Stimulated activated effector memory CD8-positive, alpha-beta T cell treated with anti-CD3 and anti-CD28 coated beads, Interleukin-12 subunit alpha, Interleukin-12 subunit beta, amount 100 ng/mL, for 72 hours (primary cell): ENCODE measurements around the gene DMD.

Experiments
- ATAC-seq: fragments of 150-1000 bp; cut with Tn5 transposase; 2 replicates; pipeline ENCODE4 v1.10.0; 2021
- DNase-seq, 2 donors: peaks; one replicate each; pipeline ENCODE4 v3.0.0; 2021 to 2022; ENCODE audit warnings: low spot score in 2 of 2
- H3K27ac Mint-ChIP-seq: one replicate; pipeline ENCODE4 v1.8.0; 2022; ENCODE audit warnings: mild to moderate bottlenecking, mixed read lengths
- H3K36me3 Mint-ChIP-seq: one replicate; pipeline ENCODE4 v1.8.0; 2022; ENCODE audit warnings: mild to moderate bottlenecking, mixed read lengths
- H3K4me1 Mint-ChIP-seq: one replicate; pipeline ENCODE4 v1.8.0; 2022; ENCODE audit warnings: mixed read lengths
- H3K4me3 Mint-ChIP-seq: one replicate; pipeline ENCODE4 v1.8.0; 2022; ENCODE audit warnings: mild to moderate bottlenecking, mixed read lengths
- H3K9me3 Mint-ChIP-seq: one replicate; pipeline ENCODE4 v1.8.0; 2022; ENCODE audit warnings: mixed read lengths

The DMD gene

DNA sequence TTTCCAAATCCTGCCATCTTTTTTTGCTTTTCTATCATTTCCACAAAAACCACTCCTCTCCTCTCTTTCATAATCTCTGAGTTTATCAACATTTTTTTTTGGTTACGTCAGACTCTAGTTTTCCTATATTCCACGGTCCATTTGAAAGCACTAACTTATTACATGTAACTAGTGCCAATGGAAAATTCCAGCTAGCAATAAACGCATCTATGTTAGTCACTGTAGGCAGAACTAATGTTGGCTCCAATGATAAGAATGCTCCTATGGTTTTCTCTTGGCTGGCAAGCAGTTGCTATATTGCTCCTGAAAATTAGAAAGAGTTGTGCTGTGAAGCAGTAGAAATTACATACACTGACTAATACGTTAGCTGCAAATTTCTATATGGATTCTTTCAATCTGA lies 1504.9 kb downstream of the DMD start:
- H3K4me3 Mint-ChIP-seq = no peak overlapping the region
- H3K4me1 Mint-ChIP-seq = no peaks in the 10 kb centered on the region
- DNase-seq (no peak), ATAC-seq (no peak)
- no peaks in the 10 kb centered on the region for H3K36me3 Mint-ChIP-seq
- peaks cover 8% of the 10 kb centered on the region for H3K9me3 Mint-ChIP-seq
- no peak overlapping the region for H3K27ac Mint-ChIP-seq

DNA sequence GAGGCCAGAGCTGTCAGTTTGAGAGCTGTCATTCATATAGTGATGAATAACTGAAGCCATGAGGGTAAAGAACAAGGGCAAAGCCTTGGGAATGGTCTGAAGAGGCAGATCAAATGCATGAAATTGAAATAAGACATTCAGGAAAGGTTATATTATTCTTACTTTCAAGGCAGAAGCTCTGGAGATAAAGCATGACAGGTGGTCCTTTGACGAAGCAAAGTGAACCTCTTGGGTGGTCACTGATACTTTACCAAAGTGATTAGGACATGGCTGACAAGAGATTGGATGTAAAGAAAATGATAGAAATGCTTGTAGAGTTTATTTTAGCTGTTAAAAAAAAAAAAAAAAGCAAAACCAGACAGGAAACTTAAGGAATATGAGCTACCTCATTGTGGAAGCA lies 1505.5 kb downstream of the DMD start:
- H3K4me3 Mint-ChIP-seq = no peak overlapping the region
- no peaks in the 10 kb centered on the region for H3K4me1 Mint-ChIP-seq
- H3K36me3 Mint-ChIP-seq = no peaks in the 10 kb centered on the region
- peaks cover 10% of the 10 kb centered on the region for H3K9me3 Mint-ChIP-seq
- H3K27ac Mint-ChIP-seq = no peak overlapping the region
- ATAC-seq = no peak
- DNase-seq = no peak

DNA sequence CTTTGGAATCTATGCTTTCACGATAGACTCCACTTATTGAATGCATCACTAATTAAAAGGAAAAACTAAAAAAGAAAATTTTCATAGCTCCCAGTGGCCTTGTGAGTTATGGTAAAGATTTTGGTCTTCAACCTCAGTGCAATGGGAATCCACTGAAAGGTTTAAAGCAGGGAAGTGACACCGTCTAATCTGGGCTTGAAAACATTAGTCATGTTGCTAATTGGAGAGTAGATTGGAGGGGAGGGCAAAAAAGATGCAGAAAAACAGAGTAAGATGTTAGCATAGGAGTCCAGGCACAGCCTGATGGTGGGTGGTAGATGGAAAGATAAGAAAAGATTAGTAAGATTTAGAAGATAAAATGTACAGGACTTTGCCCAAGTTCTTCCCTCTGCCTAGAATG lies 1506.4 kb downstream of the DMD start:
- Mint-ChIP-seq H3K36me3 (no peaks in the 10 kb centered on the region), H3K4me3 (no peak overlapping the region), H3K27ac (no peak overlapping the region), H3K9me3 (peaks cover 10% of the 10 kb centered on the region), H3K4me1 (no peaks in the 10 kb centered on the region)
- DNase-seq (no peak), ATAC-seq (no peak)

DNA sequence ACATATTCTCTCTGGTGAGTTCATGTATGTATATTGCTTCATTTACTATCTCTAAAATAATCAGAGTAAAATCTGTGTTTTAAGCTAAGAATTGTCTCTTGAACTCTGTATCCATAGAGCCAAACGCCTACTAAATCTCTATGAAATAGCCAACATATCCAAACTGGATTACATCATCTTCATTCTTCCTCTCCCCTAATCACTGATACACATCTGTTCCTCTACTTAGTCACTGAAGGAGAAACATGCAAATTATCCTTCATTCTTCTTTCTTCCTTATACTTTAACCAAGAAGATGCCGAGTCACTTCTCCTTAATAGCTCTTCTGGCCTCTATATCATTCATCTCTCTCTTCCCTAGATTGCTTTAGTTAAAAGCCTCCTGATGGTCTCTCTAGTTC lies 1509.1 kb downstream of the DMD start:
- DNase-seq = no peak
- Mint-ChIP-seq H3K4me3 (no peak overlapping the region), H3K27ac (no peak overlapping the region), H3K4me1 (no peaks in the 10 kb centered on the region), H3K9me3 (peaks cover 10% of the 10 kb centered on the region), H3K36me3 (no peaks in the 10 kb centered on the region)
- ATAC-seq = no peak

DNA sequence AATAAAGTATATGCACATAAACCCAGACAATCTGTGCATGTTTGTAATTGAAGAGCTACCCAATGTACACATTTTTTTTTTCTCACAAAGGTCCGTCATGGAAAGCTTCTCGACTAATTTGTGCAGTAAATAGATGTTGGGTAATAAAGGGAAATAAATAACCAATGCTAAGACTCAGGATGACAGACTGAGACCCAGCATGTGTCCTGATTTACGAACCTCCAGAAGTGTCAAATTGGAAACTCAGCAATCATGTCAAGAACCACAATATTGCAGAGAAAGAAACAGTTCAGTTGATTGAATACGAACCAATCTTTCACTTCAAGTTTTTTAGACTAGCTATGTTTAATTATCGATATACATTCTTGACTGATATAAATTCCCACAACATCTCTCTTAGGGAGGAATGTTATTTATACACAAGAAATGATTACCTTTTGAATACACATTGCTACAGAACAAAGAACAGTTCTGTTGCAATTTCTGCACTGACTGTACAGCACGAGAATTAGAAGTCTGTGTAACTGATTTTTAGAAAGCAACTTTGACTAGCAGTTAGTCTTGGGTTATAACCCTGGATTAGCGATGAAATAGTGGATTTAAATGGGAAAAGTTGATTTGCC lies 1513.9 kb downstream of the DMD start:
- no peak overlapping the region for H3K4me3 Mint-ChIP-seq
- DNase-seq (no peak), ATAC-seq (no peak)
- no peaks in the 10 kb centered on the region for H3K36me3 Mint-ChIP-seq
- H3K27ac Mint-ChIP-seq = no peak overlapping the region
- H3K9me3 Mint-ChIP-seq = peaks cover 7% of the 10 kb centered on the region
- H3K4me1 Mint-ChIP-seq = no peaks in the 10 kb centered on the region

DNA sequence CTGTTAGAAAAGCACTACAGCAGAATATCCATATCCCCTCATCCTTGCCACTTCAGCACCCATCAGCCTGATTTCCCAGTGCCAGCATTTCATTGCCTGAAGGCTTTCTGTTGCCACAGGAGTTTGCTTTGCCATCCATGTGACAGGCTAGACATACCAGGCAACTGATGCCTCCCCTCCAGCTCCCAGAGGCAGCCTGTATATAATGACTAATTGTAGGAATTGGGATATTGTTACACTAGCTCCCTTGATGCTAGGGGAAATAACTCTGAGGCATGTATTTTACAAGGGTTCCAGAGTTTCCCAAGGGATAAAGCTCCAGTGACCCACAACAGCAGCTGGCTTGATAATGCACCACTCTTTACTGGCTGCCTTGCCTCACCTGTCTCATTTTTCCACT lies 1531.5 kb downstream of the DMD start:
- Mint-ChIP-seq H3K36me3 (no peaks in the 10 kb centered on the region), H3K4me3 (no peak overlapping the region), H3K27ac (no peak overlapping the region), H3K4me1 (no peaks in the 10 kb centered on the region), H3K9me3 (peaks cover 3% of the 10 kb centered on the region)
- DNase-seq = no peak
- ATAC-seq = no peak

DNA sequence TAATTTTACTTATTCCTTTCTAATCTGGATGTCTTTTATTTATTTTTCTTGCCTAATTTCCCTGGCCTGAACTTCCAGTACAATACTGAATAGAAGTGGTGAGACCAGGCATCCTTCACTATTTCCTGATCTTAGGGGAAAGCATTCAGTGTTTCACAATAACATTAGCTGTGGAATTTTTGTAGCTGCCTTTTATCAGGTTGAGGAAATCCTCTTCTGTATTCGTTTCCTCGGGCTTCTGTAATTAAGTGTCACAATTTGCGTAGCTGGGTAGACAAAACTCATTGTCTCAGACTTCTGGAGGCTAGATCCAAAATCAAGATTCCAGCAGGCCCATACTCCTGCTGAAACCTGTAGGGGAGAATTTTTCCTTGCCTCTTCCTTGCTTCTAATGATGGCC lies 1541.1 kb downstream of the DMD start:
- H3K4me1 Mint-ChIP-seq = no peaks in the 10 kb centered on the region
- no peak overlapping the region for H3K4me3 Mint-ChIP-seq
- no peaks in the 10 kb centered on the region for H3K36me3 Mint-ChIP-seq
- no peak for DNase-seq
- H3K27ac Mint-ChIP-seq = no peak overlapping the region
- ATAC-seq = no peak
- peaks cover 2% of the 10 kb centered on the region for H3K9me3 Mint-ChIP-seq

DNA sequence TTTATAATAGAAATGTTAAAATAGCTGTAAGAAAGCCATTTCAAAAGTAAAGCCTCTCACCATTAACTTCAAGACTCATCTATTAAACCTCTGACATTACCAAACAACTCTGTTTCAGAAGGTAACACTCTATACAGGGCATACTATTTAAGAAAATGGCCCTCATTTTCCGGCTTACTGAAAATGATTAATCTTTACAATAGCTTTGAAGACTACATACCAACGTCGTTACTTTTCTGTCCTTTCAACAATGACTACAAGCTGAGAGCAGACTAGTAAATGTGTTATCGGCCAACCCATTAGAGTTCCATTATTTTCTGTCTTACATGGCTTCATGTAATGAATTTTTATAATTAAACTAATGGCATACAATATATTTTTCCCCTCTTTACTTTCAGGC lies 1545.9 kb downstream of the DMD start:
- Mint-ChIP-seq H3K9me3 (peaks cover 8% of the 10 kb centered on the region), H3K36me3 (no peaks in the 10 kb centered on the region), H3K4me3 (no peak overlapping the region), H3K27ac (no peak overlapping the region), H3K4me1 (no peaks in the 10 kb centered on the region)
- ATAC-seq (no peak), DNase-seq (no peak)

DNA sequence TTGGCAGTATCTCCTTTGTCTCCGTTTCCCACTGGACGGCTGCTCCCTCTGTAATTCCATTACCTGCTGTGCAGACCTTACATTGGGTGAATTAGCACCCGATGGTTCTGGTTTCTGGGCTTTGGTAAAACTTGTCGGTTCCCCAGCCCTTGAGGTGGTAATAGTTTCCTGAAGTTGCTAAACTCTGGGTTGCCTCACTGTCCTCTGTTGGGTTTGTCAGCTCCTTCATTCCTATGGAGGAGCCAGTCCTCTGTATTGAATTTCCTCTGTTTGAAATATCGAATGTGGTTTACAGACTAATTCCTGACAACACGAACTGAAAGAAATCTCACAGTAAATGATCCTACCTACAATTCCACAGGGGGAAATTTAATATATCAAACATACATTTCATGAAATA lies 1548.2 kb downstream of the DMD start:
- DNase-seq (no peak), ATAC-seq (no peak)
- Mint-ChIP-seq H3K27ac (no peak overlapping the region), H3K9me3 (peaks cover 6% of the 10 kb centered on the region), H3K4me1 (no peaks in the 10 kb centered on the region), H3K4me3 (no peak overlapping the region), H3K36me3 (no peaks in the 10 kb centered on the region)

DNA sequence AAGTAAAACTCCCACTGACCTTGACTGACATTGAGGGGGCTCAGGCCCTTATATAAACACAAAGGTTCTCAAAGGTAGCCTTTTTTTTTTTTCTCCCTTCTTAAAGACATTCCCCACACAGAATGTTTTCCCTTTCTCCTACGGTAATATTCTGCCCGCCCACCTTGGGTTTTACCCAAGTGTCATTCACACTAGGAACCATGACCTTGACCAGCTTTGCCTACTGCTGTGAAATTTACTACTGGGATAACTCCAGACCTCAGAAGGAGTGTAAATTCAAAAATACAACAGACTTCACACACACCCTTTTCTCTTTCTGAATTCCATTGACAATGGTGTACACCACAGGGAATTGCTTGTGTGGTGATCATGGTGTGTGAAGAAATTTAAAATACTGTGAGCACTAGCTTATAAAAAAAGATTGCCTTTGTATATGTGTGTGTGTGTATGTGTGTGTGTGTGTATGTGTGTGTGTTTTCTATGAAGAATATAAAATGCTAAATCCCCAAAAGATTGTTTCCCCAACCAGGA lies 1550.0 kb downstream of the DMD start:
- ATAC-seq (no peak), DNase-seq (no peak)
- Mint-ChIP-seq H3K4me3 (no peak overlapping the region), H3K36me3 (no peaks in the 10 kb centered on the region), H3K9me3 (peaks cover 6% of the 10 kb centered on the region), H3K4me1 (no peaks in the 10 kb centered on the region), H3K27ac (no peak overlapping the region)

DNA sequence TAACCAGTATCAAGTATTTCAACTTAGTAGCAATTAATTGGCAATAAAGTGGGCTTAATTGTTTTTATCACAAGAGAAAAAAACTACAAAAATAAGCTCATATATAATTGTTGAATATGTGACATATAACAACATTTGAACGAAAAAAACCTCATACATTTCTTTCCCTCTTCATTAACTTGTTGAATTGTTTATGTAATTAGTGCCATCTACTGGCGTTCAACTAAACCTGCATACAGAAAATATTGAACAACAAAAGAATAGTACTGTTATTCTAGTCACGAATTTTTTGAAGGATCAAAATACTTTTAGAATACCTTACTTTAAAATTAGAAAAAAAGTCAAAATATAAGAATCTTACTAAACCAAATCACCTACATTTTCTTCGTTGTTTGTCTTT lies 1553.0 kb downstream of the DMD start:
- no peaks in the 10 kb centered on the region for H3K36me3 Mint-ChIP-seq
- no peak for ATAC-seq
- no peak overlapping the region for H3K27ac Mint-ChIP-seq
- H3K4me3 Mint-ChIP-seq = no peak overlapping the region
- no peaks in the 10 kb centered on the region for H3K9me3 Mint-ChIP-seq
- H3K4me1 Mint-ChIP-seq = no peaks in the 10 kb centered on the region
- DNase-seq = no peak

DNA sequence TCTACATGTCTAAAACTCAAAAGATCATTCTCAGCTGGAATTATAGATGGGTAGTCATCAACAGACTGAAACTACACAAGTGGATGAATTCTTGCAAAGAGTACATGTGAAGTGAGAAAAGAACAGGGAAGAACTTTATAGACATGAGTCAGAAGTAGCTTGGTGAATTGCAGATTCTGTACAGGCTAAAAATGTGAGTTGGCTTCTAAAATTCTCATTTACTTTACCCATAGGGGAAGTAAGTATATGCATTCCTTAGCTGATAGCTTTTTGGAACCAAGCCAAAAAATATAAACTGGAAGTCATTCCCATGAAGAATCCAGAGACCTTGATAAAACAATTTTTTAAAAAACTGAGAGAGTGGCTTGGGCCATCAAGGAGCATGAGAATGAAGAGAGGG lies 1555.3 kb downstream of the DMD start:
- no peaks in the 10 kb centered on the region for H3K36me3 Mint-ChIP-seq
- no peak for ATAC-seq
- H3K27ac Mint-ChIP-seq = no peak overlapping the region
- no peak overlapping the region for H3K4me3 Mint-ChIP-seq
- no peaks in the 10 kb centered on the region for H3K4me1 Mint-ChIP-seq
- peaks cover 6% of the 10 kb centered on the region for H3K9me3 Mint-ChIP-seq
- no peak for DNase-seq

DNA sequence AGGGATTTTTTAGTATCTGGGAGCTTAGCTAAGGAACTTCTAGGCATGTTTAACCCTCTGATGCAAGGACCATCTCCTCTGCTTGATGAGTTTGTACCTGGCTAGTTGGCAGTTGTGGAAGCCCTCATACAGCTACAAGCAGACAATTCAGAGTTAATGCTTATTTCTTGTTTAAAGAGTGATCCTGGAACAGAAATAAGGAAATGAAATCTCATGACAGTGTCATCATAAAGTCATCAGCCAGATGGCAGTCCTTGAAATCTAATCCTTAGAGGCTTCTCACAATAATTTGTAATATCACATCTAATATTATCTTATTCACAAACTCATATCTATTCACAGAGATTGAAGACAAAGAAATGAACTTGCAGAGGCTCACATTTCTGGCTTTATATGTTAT lies 1557.9 kb downstream of the DMD start:
- ATAC-seq (no peak), DNase-seq (no peak)
- H3K9me3 Mint-ChIP-seq = peaks cover 6% of the 10 kb centered on the region
- H3K36me3 Mint-ChIP-seq = no peaks in the 10 kb centered on the region
- H3K4me3 Mint-ChIP-seq = no peak overlapping the region
- H3K27ac Mint-ChIP-seq = no peak overlapping the region
- H3K4me1 Mint-ChIP-seq = no peaks in the 10 kb centered on the region

DNA sequence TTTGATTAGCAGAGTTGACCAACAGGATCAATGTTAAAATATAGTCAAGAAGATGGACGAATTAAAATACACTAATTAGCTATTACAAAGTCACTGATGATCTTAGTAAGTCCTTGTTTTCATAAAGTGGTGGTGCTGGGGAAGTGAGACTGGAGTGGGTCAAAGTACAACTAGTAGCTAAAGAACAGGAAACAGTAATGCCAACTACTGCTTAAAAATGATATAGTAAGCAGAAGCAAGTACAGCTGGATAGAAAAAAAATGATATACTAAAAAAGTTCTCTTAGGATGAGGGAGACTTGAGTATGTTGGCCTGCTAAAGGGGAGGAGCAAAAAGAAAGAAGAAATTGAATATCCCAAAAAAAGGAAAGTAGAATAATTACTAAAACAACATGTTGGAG lies 1558.7 kb downstream of the DMD start:
- Mint-ChIP-seq H3K4me1 (no peaks in the 10 kb centered on the region), H3K4me3 (no peak overlapping the region), H3K27ac (no peak overlapping the region), H3K36me3 (no peaks in the 10 kb centered on the region), H3K9me3 (peaks cover 6% of the 10 kb centered on the region)
- DNase-seq (no peak), ATAC-seq (no peak)

DNA sequence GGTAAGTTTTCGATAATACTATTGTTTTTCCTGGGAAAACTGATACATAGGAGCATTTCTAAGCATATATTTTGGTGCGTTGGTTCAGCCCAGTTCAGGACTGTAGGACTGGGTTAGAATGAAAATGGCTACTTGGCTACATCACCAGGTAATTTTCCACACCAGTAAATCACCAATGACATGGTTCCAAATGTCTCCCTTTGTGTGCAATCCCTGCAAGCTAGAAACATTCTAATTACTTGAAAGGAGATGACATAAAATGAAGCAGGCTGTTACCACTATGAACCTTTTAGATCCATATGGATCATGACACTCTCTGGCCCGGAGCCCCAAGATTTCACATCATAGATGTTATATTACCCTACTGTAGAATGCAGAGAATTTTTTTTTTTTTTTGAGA lies 1562.1 kb downstream of the DMD start:
- Mint-ChIP-seq H3K4me3 (no peak overlapping the region), H3K9me3 (peaks cover 6% of the 10 kb centered on the region), H3K4me1 (no peaks in the 10 kb centered on the region), H3K36me3 (no peaks in the 10 kb centered on the region), H3K27ac (no peak overlapping the region)
- ATAC-seq (no peak), DNase-seq (no peak)

DNA sequence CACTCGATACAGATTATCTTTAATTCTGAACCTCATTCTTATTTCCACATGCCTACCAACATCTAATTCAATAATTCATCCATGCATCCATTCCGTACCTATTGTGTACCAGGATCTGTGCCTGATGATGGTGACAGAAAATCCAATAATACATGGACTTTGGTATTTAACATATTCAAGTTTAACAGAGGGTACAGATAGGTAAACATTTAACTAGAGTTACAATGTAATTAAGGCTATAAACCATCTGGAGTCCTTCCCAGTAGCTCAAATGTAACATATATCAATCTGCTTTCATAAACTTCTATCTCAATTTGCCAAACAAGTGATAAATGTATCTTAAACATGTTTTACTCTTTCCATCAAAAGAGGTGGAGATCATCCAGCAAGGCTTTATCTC lies 1578.0 kb downstream of the DMD start:
- no peaks in the 10 kb centered on the region for H3K36me3 Mint-ChIP-seq
- no peaks in the 10 kb centered on the region for H3K4me1 Mint-ChIP-seq
- H3K9me3 Mint-ChIP-seq = no peaks in the 10 kb centered on the region
- ATAC-seq (no peak), DNase-seq (no peak)
- no peak overlapping the region for H3K4me3 Mint-ChIP-seq
- H3K27ac Mint-ChIP-seq = no peak overlapping the region

DNA sequence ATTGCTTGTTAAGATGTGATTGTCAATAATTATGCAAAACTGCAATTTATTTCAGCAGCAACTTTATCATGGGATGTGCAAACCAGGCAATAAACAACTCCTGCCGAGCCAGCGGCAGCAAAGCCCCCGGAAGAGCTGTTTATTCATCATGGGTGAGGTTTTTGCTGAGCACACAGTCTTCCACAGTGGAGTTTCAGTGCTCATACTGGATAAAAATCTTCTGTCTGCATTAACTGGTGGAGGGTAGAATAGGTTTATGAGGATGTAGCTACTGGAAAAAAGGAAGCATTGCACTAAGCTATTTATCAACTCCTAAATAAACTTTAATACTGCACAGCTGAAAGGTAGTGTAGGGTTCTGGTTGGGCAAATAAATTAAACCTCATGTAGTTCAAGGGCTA lies 1582.2 kb downstream of the DMD start:
- no peak overlapping the region for H3K4me3 Mint-ChIP-seq
- peaks cover 3% of the 10 kb centered on the region for H3K9me3 Mint-ChIP-seq
- no peaks in the 10 kb centered on the region for H3K36me3 Mint-ChIP-seq
- ATAC-seq (no peak), DNase-seq (no peak)
- no peak overlapping the region for H3K27ac Mint-ChIP-seq
- no peaks in the 10 kb centered on the region for H3K4me1 Mint-ChIP-seq
